Skeletal muscle satellite cell (primary cell): ENCODE data around the gene FRMPD2.
"Not testable (repeated sequence)": the region's sequence is repeated elsewhere in the genome, so short reads cannot be mapped to it uniquely, and the experiment has no call there.

ENCODE experiments used
- H3K27me3 ChIP-seq: 2 replicates; pipeline ENCODE4 v1.7.0; 2013; ENCODE audit warnings: low read length; ENCODE audit not compliant: control insufficient read depth, insufficient read depth
- H3K36me3 ChIP-seq: 2 replicates; pipeline ENCODE4 v1.7.0; 2013; ENCODE audit warnings: mild to moderate bottlenecking, control low read depth, low read length; ENCODE audit not compliant: insufficient read depth
- H3K4me1 ChIP-seq: 2 replicates; pipeline ENCODE4 v1.7.0; 2013; ENCODE audit warnings: low read length; ENCODE audit not compliant: control insufficient read depth, insufficient read depth
- H3K4me2 ChIP-seq: 2 replicates; pipeline ENCODE4 v1.7.0; 2013; ENCODE audit warnings: mild to moderate bottlenecking, low read length
- H3K4me3 ChIP-seq: 2 replicates; pipeline ENCODE4 v1.7.0; 2013; ENCODE audit warnings: low read length
- H3K9ac ChIP-seq: 2 replicates; pipeline ENCODE4 v1.7.0; 2013; ENCODE audit warnings: mild to moderate bottlenecking, low read depth, low read length, moderate library complexity
- H3K9me3 ChIP-seq: replicated peaks from 2 replicates; pipeline ENCODE4 v1.7.0; 2013; ENCODE audit warnings: mild to moderate bottlenecking, control low read depth, low read length

The FRMPD2 gene

DNA sequence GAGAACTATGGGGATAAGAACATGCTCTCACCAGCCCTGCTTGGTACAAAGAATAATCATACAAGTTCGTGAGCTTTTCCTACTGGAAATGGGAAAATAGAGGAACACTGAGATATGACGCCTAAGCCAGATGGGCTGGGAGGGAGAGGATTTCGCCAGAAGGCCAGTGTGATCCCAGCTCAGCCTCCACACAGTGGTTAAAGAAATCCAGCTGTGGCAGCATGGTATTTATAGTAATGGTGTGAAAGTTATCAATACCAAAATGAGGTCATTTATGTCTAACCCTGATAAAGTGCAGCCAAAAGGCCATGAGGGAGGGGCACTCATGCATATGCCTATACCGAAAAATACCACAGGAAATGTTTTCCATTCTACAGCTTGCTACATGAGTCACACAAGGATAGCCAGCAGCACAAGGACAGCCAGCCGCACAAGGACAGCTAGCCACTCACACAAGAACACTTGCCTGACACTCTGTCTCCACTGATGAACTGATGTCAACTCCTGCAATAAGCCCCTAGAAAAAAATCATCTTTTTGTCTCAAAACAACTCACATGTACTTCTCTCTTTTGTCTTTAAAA, 49.4 kb downstream of the FRMPD2 start:
- Histone ChIP-seq H3K27me3 (peaks cover 43% of the 10 kb centered on the region), H3K9me3 (no peaks in the 10 kb centered on the region), H3K4me3 (no peak overlapping the region), H3K4me2 (no peak overlapping the region), H3K9ac (no peak overlapping the region), H3K36me3 (no peaks in the 10 kb centered on the region), H3K4me1 (no peaks in the 10 kb centered on the region)

- no peaks in the 10 kb centered on the region for H3K36me3 ChIP-seq
- no peak overlapping the region for H3K9ac ChIP-seq
- H3K4me3 ChIP-seq: no peak overlapping the region
- H3K4me1 ChIP-seq: no peaks in the 10 kb centered on the region
- H3K9me3 ChIP-seq: no peaks in the 10 kb centered on the region
- peaks cover 38% of the 10 kb centered on the region for H3K27me3 ChIP-seq
- H3K4me2 ChIP-seq: no peak overlapping the region
These were observed 50.2 kb downstream of the FRMPD2 start for GRCh38 chr10:48224296-48224695.

GRCh38 chr10:48221814-48222213, 52.7 kb downstream of the FRMPD2 start:
- peaks cover 41% of the 10 kb centered on the region for H3K27me3 ChIP-seq
- no peaks in the 10 kb centered on the region for H3K9me3 ChIP-seq
- H3K9ac ChIP-seq: no peak overlapping the region
- no peak overlapping the region for H3K4me2 ChIP-seq
- no peak overlapping the region for H3K4me3 ChIP-seq
- no peaks in the 10 kb centered on the region for H3K4me1 ChIP-seq
- H3K36me3 ChIP-seq: no peaks in the 10 kb centered on the region

DNA sequence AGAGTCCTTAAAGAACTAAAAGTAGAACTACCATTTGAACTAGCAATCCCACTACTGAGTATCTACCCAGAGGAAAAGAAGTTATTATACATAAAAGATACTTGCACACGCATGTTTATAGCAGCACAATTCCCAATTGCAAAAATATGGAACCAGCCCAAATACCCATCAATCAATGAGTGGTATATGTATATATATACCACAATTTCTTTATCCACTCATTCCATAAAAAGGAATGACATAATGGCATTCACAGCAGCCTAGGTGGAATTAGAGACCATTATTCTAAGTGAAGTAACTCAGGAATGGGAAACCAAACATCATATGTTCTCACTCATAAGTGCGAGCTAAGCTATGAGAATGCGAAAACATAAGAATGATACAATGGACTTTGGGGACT, 53.5 kb downstream of the FRMPD2 start:
- not testable (repeated sequence) for H3K36me3 ChIP-seq, H3K4me2 ChIP-seq, H3K4me3 ChIP-seq, H3K4me1 ChIP-seq, H3K9ac ChIP-seq, H3K9me3 ChIP-seq
- H3K27me3 ChIP-seq: peaks cover 39% of the 10 kb centered on the region

- no peaks in the 10 kb centered on the region for H3K4me1 ChIP-seq
- H3K27me3 ChIP-seq: peaks cover 33% of the 10 kb centered on the region
- H3K4me2 ChIP-seq: no peak overlapping the region
- H3K4me3 ChIP-seq: no peak overlapping the region
- H3K36me3 ChIP-seq: no peaks in the 10 kb centered on the region
- no peak overlapping the region for H3K9ac ChIP-seq
- no peaks in the 10 kb centered on the region for H3K9me3 ChIP-seq
These were observed 55.3 kb downstream of the FRMPD2 start for GRCh38 chr10:48219194-48219593.

DNA sequence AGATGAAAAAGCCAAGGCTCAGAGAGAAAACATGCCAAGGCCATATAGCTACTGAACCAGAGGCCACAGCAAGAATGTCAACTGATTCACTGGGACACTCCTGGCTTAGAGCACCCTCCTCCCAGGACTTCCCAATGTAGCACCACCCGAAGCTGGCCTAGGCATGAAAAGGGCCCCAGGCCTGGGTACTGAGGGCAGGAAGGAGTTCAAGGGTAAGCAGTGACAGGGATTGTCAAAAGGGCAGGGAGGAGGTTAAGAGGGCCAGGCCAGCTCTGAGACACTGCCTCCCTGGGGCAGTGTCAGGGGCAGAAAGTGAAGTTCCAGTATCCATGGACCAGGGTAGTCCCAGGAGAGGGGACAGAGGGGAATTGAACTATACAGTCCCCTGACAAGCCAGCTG, 57.8 kb downstream of the FRMPD2 start:
- Histone ChIP-seq H3K36me3 (no peaks in the 10 kb centered on the region), H3K9me3 (no peaks in the 10 kb centered on the region), H3K27me3 (peaks cover 38% of the 10 kb centered on the region), H3K9ac (no peak overlapping the region), H3K4me1 (no peaks in the 10 kb centered on the region), H3K4me3 (no peak overlapping the region), H3K4me2 (no peak overlapping the region)

DNA sequence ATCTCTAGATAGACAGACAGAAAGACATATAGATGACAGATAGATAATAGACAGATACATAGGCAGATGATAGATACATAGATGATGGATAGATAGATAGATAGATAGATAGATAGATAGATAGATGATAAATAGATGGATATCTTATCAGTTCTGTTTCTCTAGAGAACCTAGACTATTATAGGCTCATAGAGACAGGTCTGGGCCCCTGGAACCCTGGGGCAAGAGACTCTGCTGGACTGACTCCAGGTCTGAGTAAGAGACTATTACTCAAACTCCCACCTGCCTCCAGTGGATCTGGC, 58.3 kb downstream of the FRMPD2 start:
- no peak overlapping the region for H3K4me3 ChIP-seq
- H3K36me3 ChIP-seq: no peaks in the 10 kb centered on the region
- no peaks in the 10 kb centered on the region for H3K9me3 ChIP-seq
- H3K4me2 ChIP-seq: no peak overlapping the region
- peaks cover 42% of the 10 kb centered on the region for H3K27me3 ChIP-seq
- no peak overlapping the region for H3K9ac ChIP-seq
- H3K4me1 ChIP-seq: no peaks in the 10 kb centered on the region

- Histone ChIP-seq H3K9me3 (no peaks in the 10 kb centered on the region), H3K9ac (no peak overlapping the region), H3K27me3 (peaks cover 45% of the 10 kb centered on the region), H3K4me3 (no peak overlapping the region), H3K4me2 (no peak overlapping the region), H3K36me3 (no peaks in the 10 kb centered on the region), H3K4me1 (no peaks in the 10 kb centered on the region)
These were observed 58.9 kb downstream of the FRMPD2 start for GRCh38 chr10:48215486-48216203.

DNA sequence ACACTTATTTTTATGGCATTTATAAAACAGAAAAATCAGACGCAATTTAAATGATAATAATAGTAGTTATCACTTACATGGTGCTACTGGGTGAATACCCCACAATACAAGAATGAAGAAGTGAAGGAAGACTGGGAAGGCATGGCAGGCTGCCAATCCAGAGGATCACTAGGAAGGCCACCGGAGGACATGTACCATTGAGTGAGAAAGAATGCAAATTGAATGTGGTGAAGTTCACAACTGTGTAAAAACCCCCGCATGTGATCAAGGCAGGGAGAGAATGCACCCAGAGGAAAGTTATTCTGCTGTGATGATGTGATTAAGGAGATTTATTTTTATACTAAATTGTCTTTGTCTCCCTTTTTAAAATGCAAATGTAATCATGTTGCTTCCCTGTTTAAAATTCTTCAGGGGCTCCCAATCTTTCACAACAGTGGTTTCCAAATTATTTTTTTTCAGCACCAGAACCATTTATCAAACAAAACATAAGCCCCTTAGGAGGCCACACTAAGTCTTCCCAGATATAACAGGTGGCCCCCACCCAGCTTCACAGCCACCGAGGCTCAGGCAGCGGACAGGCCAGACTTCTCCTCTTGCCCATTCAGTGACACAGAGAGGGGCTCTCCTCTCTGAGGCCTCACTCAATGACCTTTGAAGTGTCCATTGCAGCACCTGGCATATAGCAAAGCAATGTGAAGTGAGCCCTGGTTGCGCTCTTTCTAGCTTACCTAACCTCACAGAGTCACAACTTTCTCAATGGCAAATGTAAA, 59.6 kb downstream of the FRMPD2 start:
- H3K9ac ChIP-seq: no peak overlapping the region
- H3K9me3 ChIP-seq: no peaks in the 10 kb centered on the region
- no peaks in the 10 kb centered on the region for H3K4me1 ChIP-seq
- no peak overlapping the region for H3K4me3 ChIP-seq
- no peak overlapping the region for H3K4me2 ChIP-seq
- no peaks in the 10 kb centered on the region for H3K36me3 ChIP-seq
- H3K27me3 ChIP-seq: peaks cover 48% of the 10 kb centered on the region

DNA sequence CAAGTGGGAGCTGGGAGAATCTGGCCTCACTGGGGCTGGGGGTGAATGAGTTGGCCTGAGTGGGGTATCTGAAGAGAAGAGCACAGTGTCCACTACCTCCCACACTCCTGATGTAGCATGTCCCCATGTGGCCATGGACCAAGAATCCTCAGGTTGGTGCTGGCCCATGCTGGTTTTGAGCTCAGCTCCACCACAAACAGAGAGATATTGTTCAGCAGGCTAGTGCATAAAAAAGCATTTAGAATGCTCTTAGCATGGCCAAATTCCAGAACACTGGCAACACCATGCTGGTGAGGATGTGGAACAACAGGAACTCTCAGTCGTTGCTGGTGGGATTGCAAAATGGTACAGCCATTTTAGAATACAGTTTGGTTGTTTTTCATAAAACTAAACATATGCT, 61.4 kb downstream of the FRMPD2 start:
- Histone ChIP-seq H3K9ac (no peak overlapping the region), H3K4me2 (no peak overlapping the region), H3K36me3 (no peaks in the 10 kb centered on the region), H3K4me3 (no peak overlapping the region), H3K27me3 (peaks cover 50% of the 10 kb centered on the region), H3K4me1 (no peaks in the 10 kb centered on the region), H3K9me3 (no peaks in the 10 kb centered on the region)

DNA sequence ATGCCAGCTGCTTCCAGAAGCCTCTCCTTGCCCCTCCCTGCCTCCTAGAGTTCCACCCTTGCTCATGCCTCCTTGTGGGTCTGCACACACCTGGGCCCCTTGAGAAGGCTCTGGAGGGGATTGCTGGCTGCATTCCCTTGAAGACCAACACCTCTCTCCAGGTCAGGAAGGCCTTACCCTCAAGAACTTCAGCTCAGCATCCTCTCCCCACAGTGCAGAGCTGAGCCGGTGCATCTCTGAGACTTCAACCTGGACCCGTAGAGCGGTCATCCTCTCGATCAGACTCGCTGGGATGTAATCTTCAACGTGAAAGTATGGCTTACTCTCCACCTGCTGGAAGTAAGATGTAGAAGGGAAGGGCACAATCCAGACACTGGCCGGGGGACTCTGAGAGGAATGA, 62.7 kb downstream of the FRMPD2 start:
- H3K4me1 ChIP-seq: no peaks in the 10 kb centered on the region
- no peaks in the 10 kb centered on the region for H3K36me3 ChIP-seq
- H3K9ac ChIP-seq: no peak overlapping the region
- no peaks in the 10 kb centered on the region for H3K9me3 ChIP-seq
- H3K27me3 ChIP-seq: peaks cover 59% of the 10 kb centered on the region
- H3K4me3 ChIP-seq: no peak overlapping the region
- no peak overlapping the region for H3K4me2 ChIP-seq

GRCh38 chr10:48210966-48211365, 63.5 kb downstream of the FRMPD2 start:
- Histone ChIP-seq H3K4me3 (no peak overlapping the region), H3K27me3 (peaks cover 61% of the 10 kb centered on the region), H3K4me2 (no peak overlapping the region), H3K36me3 (no peaks in the 10 kb centered on the region), H3K9ac (no peak overlapping the region), H3K9me3 (no peaks in the 10 kb centered on the region), H3K4me1 (no peaks in the 10 kb centered on the region)
